Raji (cell line): ENCODE results near the gene TBPL2.

ENCODE experiments used
- POLR2A ChIP-seq: IDR thresholded peaks from 2 replicates; pipeline ENCODE4 v1.6.1; 2011; ENCODE audit warnings: low read depth, low read length, control low read depth; ENCODE audit not compliant: insufficient read depth

The TBPL2 gene

DNA sequence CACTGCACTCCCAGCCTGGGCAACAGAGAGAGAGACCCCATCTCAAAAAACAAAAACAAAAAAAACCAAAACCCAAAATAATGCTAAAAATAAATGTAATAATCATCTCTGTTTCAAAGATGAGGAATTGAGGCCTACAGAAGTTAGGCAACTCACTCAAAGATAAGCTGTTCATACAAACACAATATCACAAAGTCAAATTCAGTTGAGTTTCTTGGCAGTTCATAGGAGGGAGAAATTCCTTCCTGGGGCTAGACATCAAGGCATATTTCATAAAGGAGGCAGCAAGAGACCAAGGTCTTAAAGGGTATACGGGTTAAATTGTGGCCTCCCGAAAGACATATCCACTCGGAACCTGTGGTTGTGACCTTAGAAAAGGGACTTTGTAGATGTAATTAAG lies 8.7 kb upstream of the TBPL2 start:
- no peak for TF ChIP-seq POLR2A

DNA sequence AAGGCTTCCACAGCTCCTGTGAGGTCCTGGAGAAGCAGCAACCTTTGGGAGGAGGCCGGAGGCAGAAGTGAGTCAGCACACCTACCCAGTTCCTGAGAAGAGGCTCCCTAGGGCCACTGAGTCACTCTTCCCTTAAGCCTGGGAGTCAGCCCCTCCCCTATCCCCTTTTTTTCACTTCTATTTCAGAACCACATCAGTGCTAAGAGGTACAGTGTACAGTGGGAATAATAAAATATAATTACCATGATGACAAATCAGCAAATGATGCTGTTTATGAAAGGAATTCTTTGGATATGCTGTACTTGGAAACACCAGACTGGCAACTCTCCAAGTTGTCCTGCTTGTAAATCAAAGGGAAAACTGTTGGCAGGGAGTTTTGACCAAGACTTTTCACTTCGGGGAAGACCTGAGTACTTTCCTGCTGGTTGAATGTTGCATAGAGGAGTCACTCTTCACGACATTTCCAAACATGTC lies 7.8 kb upstream of the TBPL2 start:
- TF ChIP-seq POLR2A: no peak

DNA sequence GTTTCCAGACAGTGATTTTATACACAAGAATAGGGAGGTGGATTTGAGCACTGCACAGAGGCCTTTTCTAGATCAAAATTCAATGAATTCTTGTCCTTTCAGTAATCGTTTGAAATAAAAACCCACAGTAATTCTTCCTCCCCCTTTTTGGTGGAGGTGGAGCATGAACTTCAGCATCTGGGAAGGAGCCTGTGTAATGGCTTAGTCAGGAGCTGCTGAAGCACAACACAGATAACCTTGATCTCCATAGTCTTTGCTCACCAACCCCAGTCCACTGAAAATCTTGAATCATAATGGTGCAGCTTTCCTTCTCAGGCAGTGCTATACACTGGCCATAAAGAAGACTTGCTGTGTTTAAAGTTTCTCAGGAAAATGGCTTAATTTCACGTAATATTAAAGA lies 6.4 kb upstream of the TBPL2 start:
- no peak for TF ChIP-seq POLR2A

- no peak for TF ChIP-seq POLR2A
Observed at GRCh38 chr14:55446127-55446736, 5.8 kb upstream of the TBPL2 start.

DNA sequence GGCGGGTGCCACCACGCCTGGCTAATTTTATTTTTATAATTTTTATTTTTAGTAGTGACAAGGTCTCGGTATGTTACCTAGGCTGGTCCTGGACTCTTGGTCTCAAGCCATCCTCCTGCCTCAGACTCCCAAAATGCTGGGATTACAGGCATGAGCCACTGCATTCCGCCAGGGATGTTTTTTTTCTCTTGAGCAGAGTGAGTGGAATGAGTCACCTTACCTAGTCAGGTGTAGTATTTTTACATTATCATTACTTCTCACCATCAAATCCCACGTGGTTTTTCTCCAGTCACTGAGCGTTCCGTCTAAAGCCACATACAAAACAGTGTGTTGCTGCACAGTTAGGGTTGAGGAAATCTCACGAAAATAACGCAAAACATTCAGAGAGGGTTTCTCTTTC lies 870 bp upstream of the TBPL2 start:
- TF ChIP-seq POLR2A: no peak

GRCh38 chr14:55438066-55438683 lies 2.2 kb downstream of the TBPL2 start:
- TF ChIP-seq POLR2A: no peak

- TF ChIP-seq POLR2A: no peak
Observed at GRCh38 chr14:55436931-55437330, 3.5 kb downstream of the TBPL2 start.

- no peak for TF ChIP-seq POLR2A
Observed at GRCh38 chr14:55436519-55436918, 3.9 kb downstream of the TBPL2 start.

DNA sequence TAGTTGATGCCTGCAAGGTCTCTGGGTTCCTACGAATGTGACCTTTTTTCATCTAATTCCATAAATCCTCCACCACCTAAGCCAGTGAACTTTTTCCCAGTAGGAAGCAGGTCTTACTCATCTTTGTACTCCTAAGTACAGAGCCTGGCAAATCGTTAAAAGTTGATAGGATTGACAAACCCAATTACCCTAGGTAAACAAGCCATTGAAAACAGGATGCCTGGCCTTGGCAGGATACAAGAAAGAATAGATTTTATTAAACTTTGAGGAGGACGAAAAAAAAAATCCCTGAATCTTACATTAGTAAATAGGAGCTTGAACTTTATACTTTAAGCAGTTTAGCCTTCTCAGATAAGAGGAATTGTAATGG lies 5.6 kb downstream of the TBPL2 start:
- TF ChIP-seq POLR2A: no peak

GRCh38 chr14:55433880-55434804 lies 6.3 kb downstream of the TBPL2 start:
- TF ChIP-seq POLR2A: no peak

- TF ChIP-seq POLR2A: no peak
Observed at GRCh38 chr14:55432628-55433027, 7.8 kb downstream of the TBPL2 start.

- TF ChIP-seq POLR2A: no peak
Observed at GRCh38 chr14:55430024-55430690, 10.3 kb downstream of the TBPL2 start.

- TF ChIP-seq POLR2A: no peak
Observed at GRCh38 chr14:55427439-55427838, 13.0 kb downstream of the TBPL2 start.

GRCh38 chr14:55426891-55427290 lies 13.5 kb downstream of the TBPL2 start:
- TF ChIP-seq POLR2A: no peak

DNA sequence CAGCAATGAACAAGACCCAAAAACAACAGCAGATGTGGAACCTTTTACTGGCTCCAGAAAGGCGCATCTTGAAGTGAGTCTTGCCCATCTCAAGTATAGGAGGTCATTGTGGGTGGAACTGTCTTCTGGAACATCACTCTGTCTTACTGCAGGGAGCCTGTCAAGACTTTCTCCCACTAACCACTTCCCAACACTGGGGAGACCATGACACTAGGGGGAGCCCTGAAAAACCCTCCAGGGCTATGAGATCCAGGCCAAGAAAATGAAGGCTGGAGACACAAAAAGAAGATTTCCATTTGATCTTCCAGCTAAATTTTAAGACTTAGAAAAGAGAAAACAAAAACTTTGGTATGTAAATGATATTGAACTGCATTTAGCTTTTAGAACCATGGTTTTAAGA lies 15.3 kb downstream of the TBPL2 start:
- TF ChIP-seq POLR2A: no peak
